GM19372 (cell line): Measurements from ENCODE around the gene DPH5.
"Not testable (repeated sequence)": the region's sequence is repeated elsewhere in the genome, so short reads cannot be mapped to it uniquely, and the experiment has no call there.

Experiments
- ATAC-seq: cut with Tn5 transposase; IDR thresholded peaks from one replicate; pipeline ENCODE4 v1.9.1; 2021; ENCODE audit warnings: mild to moderate bottlenecking, low read depth, moderate library complexity; ENCODE audit not compliant: unreplicated experiment

Gene DPH5, protein sequence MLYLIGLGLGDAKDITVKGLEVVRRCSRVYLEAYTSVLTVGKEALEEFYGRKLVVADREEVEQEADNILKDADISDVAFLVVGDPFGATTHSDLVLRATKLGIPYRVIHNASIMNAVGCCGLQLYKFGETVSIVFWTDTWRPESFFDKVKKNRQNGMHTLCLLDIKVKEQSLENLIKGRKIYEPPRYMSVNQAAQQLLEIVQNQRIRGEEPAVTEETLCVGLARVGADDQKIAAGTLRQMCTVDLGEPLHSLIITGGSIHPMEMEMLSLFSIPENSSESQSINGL

DNA sequence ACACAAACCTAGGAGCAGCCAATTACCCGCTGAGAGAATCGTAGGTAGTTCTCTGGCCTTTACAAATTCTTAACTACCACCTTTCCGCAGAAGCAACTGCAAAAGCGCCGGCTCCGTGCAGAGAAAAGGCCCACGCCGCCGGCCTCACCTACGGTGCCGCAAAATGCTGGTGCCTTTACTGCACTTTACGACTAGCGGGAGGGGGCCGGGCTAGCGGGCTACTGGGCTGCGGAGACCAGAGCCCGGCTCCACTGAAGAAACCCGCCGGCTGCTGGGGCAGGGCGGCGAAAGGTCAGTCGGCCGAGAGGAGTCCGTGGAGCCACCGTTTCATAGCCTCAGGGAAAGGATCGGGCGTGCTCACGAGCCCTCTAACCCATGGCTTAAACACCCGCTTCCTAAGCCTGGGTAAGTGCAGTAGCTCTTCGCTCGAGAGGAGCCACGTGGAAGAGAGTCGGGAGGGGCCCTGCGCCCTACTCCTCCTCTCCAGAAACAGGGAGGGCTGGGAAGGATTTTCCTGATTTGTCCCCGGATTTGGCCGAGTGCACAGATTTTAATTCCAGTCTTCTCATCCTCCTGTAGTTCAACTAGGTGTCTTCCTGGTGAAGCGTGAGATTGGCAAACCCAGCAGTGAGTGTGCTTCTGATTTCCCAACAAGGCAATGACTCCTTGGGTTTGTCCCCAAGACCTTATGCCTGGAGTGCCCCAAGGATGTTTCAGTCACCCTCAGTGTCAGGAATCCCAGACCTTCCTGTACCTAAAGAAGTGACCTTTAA lies at the start of gene DPH5:
DPH5 (minus strand) TSS at position 128 of the 773 bp plus-strand sequence. CDS start 341 bp downstream, outside the sequence.
- ATAC-seq: peak; percentile 75

DNA sequence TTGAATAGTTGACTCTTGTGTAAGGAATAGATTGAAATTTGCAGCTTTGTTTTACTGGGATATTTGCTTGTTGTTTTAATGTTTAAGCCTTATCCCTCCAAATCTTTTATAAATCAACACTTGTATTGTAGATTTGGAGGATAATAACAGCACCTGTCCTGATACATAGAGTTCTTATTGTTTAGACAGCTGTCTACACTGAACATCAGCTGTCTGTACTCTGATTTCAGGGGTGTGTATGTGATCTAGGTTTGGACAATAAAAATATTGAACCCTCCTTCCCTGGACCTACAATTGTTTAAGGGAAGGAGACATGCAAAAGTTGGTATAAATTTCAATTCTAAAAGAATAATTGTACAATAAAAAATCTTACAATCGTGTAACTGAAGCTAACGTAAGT lies 48.3 kb upstream of the DPH5 start:
- no peak for ATAC-seq

DNA sequence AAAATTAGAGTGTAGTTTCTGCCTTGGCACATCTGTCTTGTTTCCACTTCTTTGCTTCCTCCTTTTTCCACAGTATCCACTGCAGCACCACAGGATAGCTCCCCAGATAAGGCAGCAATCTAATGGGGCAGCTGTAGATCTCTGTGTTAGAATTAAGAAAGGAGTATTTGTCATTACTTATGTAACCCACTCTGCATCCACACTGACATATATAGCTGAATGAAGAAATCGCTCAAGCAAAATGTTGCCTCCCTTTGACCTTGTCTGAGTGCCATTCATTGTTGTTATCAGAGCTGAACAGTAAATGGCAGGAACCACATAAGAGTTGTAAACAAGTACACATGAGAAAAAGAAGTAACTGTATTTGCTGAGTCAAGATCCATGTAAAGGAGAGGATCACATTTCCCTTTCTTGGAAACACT lies 45.9 kb upstream of the DPH5 start:
- no peak for ATAC-seq

DNA sequence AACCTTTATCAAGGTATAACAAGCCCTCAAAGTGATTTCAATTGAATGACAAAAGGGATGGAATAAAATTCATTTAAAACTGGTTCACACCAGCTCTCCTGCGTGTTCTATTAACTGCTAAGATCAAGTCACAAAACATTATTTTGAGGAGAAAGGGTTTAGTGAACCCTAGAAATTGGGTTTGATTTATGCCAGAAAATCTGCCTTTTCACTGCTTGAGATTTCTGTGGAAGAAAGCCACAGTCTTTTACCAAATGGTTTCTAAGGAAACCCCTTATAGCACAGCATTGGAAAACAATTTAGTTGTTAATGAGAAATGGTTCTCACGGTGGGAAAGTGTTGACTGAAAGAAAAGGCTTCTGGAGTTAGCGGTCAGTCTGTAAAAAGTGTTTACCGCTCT lies 43.6 kb upstream of the DPH5 start:
- ATAC-seq: no peak

DNA sequence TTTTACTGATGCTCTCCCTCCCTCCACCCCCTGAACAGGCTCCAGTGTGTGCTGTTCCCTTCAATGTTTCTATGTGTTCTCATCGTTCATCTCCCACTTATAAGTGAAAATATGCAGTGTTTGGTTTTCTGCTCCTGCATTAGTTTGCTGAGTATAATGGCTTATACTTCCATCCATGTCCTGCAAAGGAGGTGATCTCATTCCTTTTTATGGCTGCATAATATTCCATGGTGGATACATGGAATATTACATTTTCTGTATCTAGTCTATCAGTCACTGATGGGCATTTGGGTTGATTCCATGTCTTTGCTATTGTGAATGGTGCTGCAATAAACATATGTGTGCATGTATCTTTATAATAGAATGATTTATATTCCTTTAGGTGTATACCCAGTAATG lies 41.4 kb upstream of the DPH5 start:
- ATAC-seq: not testable (repeated sequence)

DNA sequence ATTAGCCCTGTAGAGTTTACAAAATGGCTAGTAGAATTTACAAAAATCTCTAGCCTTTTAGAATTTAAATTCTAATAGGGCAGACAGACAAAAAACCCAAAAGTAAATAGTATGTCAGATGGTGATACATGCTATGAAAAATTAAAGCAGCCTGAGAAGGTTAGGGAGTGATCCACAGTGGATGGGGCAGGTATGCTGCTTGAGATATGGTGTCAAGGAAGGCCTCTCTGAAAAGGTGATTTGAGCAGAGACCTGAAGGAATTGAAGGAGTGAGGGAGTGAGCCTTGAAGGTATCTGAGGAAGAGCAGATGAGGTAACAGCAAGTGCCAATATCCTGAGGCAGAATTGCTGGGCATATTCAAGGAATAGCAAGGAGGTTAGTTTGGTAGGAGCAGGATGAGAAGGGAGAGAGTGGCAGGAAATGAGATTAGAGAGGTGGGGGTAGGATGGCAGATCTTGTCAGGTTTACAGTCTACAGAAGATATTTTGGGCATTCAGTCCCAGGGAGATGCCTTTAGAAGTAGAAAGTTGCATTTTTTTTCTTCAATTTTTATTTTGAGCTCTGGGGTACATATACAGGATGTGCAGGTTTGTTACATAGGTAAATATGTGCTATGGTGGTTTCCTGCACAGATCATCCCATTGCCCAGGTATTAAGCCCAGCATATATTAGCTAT lies 40.8 kb upstream of the DPH5 start:
- no peak for ATAC-seq

DNA sequence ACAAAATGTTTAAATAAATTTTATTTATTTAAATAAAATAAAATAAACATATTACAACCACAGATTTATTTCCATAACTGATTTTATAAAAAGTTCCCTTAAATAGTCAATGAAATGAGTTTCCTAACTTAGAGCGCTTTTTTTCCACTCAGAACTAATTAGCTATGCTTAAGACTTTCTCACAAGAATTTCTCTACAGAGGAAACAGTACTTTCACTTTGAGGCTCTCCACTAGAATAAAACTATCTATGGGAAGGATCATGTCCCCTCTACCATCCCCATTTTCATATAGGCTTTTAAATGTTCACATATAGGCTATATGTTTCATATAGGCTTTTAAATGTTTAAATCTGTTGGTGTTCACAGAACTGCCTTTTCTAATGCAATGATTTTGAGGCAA lies 40.0 kb upstream of the DPH5 start:
- no peak for ATAC-seq

DNA sequence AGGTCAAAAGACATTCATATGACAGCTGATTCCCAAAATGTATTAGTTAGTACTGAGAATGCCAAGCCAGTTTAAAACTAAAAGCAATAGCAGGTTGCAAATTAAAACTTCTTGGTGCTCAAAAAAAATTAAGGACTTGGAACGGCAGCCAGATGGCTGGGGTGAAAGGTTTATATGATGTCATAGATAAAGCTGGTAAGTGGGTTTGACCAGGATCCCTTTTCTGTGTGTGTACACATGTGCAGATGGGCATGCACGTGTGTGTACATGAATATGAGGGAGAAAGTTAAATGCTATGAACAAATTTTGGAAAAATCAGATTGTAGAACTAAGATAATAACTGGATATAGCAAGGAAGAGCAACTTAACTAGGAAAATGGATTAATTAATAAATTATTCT lies 39.1 kb upstream of the DPH5 start:
- no peak for ATAC-seq

DNA sequence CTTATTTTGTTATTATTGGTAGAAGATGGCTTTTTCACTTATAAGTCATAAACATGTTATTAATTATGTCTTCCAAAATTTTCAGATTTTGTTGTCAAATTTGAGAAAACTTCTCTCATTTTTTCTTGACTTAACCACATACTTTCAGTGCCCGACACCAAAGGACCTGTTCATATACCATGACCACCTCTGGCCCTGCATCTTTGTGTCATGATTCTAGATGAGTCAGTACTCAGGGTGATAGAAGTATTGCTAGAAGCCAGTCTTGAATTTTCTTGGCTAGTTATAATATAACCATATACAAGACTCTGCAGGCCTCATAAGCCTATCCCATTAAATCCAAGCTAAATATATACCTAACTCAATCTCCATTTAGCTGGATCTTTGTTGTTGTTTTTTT lies 35.4 kb upstream of the DPH5 start:
- peak; percentile 71 for ATAC-seq

DNA sequence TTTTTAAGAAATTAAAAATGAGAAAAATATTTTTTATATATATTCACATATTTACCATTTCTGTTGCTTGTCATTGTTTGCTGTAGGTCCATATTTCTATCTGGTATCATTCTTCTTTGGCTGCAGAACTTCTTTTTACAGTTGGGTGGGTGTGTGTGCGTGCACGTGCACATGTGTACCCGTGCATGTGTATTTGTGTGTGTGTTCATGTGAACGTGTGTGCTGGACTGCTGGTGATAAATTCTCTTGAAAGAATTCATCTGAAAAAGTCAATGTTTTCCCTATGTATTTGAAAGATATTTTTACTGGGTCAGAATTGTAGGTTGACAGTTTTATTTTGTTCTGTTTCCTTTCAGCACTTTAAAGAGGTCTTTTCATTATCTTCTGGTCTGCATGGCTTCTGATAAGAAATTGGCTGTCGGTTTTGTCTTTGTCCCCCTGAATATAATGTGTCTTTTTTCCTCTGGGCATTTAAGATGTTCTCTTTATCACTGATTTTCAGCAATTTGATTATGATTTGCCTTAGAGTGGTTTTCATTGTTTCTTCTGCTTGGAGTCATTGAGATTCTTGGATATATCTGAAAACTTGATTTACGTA lies 34.5 kb upstream of the DPH5 start:
- ATAC-seq: no peak

DNA sequence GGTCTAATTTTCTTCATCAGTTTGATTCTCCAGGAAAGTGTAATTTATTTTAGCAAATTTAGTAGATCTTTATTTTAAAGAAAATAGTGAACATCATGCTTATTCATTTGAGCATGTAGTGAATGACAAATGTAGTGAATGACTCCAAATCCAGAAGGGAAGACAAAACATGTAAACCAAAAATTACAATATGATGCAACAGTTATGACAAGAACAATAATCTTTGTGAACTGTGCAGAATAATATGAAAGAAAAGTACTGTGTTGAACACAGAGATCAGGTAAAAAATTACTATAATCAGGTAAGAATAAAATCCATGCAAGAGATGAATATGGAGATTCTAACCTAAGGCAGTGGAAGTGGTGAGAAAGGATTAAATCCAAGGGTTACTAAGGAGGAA lies 30.0 kb upstream of the DPH5 start:
- ATAC-seq: no peak

DNA sequence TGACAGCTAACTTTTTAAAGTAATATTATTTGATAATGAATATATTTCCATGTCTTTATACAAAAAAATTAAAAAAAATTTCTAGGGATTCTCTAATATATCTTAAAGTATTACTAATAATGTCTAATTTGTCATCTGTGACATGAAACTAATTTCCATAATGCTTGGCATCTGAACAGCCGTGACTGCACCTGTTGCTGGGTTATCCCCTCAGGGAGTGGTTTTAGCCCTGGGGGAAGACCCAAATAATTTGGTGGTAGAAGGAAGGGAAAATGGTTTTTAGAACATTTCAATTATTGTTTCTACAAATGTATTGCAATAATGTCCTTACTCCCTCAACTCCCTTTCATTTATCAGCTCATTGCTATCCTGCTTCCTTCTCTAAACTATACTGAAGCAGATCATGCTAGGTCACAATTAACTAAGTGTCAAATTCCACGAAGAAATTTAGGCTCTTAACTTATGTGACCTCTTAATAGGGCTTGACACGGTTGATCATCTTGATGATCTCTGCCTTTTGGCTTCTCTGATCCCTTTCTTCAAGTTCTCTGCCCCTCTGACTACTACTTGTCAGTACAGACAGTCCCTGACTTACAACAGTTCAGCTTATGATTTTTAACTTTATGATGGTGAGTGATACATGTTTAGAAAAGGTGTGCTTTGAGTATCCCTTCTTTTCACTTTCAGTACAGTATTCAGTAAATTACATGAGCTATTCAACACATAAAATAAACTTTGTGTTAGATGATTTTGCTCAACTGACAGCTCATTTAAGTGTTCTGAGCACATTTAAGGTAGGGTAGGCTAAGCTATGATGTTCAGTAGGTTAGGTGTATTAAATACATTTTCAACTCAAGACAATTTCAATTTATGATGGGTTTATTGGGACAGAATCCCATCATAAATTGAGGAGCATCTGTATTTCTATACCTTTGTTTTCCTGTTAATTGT lies 26.4 kb upstream of the DPH5 start:
- ATAC-seq: peak; percentile 71

DNA sequence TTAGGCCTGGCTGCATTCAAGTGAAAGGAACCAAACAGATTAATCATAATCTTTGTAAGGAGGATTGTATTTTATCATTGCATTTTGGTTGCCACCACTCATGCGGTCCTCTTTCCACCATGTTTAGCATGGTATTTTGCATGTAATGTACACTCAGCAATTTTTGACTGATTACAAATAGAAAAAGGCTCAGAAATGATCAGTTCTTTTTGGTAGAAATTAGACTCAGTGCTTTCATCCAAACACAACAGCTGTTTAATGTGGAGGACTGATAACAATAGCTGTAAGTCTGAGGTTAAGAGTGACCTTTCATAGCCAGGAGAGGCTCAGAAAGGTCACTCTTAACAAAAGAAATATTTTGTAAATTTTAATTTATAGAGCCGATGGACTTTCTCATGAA lies 25.3 kb upstream of the DPH5 start:
- no peak for ATAC-seq

DNA sequence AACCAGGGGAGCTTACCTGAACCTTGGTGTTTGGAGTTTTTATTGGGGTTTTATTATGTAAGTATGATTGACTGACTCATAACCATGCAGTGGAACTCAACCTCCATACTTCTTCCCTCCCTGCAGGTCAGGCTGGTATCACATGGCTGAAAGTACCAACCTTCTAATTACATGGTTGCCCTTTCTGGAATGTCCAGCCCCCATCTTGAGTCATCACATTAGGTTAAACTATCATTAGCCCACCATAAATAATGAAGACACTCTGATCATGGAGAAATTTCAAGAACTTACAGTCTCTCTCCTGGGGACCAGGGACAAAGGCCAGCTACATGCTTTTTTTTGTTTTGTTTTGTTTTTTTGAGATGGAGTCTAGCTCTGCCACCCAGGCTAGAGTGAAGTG lies 19.2 kb upstream of the DPH5 start:
- ATAC-seq: no peak

DNA sequence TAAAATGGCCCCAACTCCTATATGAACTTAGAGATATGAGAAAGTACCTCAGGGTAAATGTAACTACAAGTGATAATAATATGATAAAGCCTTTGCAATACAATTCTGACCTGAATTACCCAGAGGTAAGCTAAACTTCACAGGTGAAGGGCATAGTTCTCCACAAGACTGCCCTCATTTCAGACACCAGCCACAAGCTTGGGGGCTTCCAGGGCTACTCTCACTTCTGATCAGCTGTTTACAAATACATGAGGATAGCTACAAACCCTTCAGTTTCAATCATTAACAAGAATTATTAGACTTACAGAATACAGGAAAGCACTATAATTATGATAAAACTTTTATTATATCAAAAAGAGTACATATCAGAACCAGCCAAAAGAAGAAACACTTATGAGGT lies 18.7 kb upstream of the DPH5 start:
- ATAC-seq: no peak

DNA sequence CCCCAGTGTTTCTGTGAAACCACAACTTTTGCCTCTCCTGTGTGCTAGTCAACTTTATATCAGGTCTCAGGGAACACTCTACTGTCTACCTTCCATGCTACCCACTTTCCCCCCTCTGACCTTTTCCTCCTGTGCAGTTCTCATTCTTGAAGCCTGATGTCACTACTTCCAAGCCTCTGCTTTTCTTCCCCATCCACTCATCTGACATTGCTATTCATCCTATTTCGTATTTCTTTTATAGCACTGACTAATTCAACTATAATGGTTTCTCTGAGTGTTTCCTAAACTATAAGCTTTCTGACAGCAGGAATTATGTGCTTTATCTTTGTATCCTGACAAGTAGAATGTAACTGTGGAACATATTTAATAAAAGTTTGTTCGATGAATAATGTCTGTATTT lies 18.2 kb upstream of the DPH5 start:
- ATAC-seq: no peak

DNA sequence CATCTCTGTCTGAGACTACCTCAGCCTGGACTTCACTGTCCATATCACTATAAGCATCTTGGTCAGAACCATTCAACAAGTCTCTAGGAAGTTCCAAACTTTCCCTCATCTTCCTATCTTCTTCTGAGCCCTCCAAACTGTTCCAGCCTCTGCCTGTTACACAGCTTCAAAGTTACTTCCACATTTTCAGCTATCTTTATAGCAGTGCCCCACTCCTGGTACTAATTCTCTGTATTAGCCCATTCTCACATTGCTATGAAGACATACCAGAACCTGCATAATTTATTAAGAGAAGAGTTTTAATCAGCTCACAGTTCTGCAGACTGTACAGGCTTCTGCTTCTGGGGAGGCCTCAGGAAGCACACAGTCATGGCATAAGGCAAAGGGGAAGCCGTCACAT lies 15.7 kb upstream of the DPH5 start:
- ATAC-seq: no peak

DNA sequence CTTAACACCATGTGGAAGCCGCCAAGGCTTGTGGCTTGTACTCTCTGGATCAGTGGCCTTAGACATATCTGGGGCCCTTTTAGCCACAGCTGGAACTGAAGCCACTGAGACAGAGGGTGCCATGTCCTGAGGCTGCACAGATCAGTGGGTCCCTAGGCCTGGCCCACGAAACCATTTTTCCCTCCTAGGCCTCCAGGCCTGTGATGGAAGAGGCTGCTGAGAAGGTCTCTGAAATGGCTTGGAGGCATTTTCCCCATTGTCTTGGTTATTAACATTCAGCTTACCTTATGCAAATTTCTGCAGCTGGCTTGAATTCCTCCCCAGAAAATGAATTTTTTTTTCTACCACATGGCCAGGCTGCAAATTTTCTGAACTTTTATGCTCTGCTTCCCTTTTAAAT lies 15.1 kb upstream of the DPH5 start:
- no peak for ATAC-seq

DNA sequence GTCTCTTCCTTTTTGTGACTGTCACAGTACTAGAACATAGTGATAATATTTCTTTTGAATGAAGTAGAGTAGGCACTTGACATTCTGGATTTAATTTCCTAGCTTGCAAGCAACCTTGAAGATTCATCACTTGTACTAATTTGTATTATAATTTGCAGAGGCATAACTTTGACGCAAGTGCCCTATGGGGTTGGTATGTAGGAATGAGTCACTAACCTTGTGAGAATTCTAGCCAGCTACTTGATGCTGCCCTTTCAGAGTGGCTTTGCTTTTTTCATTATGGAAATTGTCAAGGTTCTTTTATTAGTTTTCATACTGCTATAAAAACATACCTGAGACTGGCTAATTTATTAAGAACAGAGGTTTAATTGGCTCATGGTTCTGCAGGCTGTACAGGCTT lies 13.7 kb upstream of the DPH5 start:
- ATAC-seq: no peak

DNA sequence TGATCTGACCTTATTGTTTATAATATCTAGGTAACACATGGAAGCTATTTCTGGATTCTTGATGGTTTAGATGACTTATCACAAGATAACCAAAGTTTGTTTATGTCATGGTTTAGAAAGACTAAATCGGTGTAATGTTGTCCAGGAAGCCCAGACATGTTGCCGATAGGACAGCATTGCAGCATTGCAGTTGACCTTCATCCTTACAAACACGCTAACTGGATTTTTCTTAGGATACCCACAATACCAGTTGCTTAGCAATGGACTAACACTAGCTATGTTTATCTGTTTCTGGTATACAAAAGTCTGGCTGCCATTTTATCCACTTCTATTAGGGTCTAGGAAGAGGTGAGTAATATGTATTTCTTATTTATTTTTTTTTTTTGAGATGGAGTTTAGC lies 11.7 kb upstream of the DPH5 start:
- ATAC-seq: no peak
